HG03521 (cell line): ENCODE results near the gene ZNF850.

Experiments used
- ATAC-seq: cut with Tn5 transposase; IDR thresholded peaks from one replicate; pipeline ENCODE4 v1.9.1; 2021; ENCODE audit warnings: mild to moderate bottlenecking, moderate library complexity; ENCODE audit not compliant: unreplicated experiment

The ZNF850 gene

GRCh38 chr19:36707134-36707533 is 65.5 kb downstream of the ZNF850 start:
- ATAC-seq, result no peak

GRCh38 chr19:36688058-36688457 is 84.5 kb downstream of the ZNF850 start:
- no peak for ATAC-seq

- ATAC-seq, result peak; percentile 92
Measured at GRCh38 chr19:36687214-36688056, 85.2 kb downstream of the ZNF850 start, which contains the start of gene ZNF567. TSS of gene ZNF567 (plus strand) at chr19:36687612. CDS start at chr19:36694868, 7,256 bp downstream.

- ATAC-seq, result peak; percentile 14
Measured at GRCh38 chr19:36686365-36687213, 86.0 kb downstream of the ZNF850 start.

GRCh38 chr19:36685835-36686234 is 86.8 kb downstream of the ZNF850 start:
- ATAC-seq, result no peak

- no peak for ATAC-seq
Measured at GRCh38 chr19:36679455-36679854, 93.2 kb downstream of the ZNF850 start.

GRCh38 chr19:36674201-36674600 is 98.4 kb downstream of the ZNF850 start:
- no peak for ATAC-seq

- ATAC-seq, result no peak
Measured at GRCh38 chr19:36672368-36672767, 100.2 kb downstream of the ZNF850 start.

- ATAC-seq, result no peak
Measured at GRCh38 chr19:36668646-36669045, 104.0 kb downstream of the ZNF850 start.

GRCh38 chr19:36665832-36666231 is 106.8 kb downstream of the ZNF850 start:
- ATAC-seq, result no peak
